Testis (tissue), 3 donors: Measurements from ENCODE around the gene SPG11. TPM values are rescaled to one million over a fixed set of nuclear protein-coding genes. Genes with fewer than 3 reads are reported as not detected.

ENCODE experiments used
- DNase-seq: peaks from one replicate; pipeline ENCODE4 v3.0.0-alpha.2; 2019
- H3K27ac ChIP-seq, 2 donors: fragments of 200-600 bp; sonication (generic); one replicate each; pipeline ENCODE4 v1.5.1; 2019
- H3K27me3 ChIP-seq: fragments of 200-600 bp; sonication (generic); one replicate; pipeline ENCODE4 v1.5.1; 2019
- H3K36me3 ChIP-seq: fragments of 200-600 bp; sonication (generic); one replicate; pipeline ENCODE4 v1.5.1; 2017; ENCODE audit warnings: low read depth; ENCODE audit errors: missing control alignments
- H3K4me1 ChIP-seq: fragments of 200-600 bp; sonication (generic); one replicate; pipeline ENCODE4 v1.5.1; 2019
- H3K4me3 ChIP-seq, 2 donors: fragments of 200-600 bp; sonication (generic); one replicate each; pipeline ENCODE4 v1.5.1; 2017 to 2019
- H3K9me3 ChIP-seq: fragments of 200-600 bp; sonication (generic); one replicate; pipeline ENCODE4 v1.5.1; 2017
- POLR2A ChIP-seq: fragments of 450-650 bp; IDR thresholded peaks from one replicate; pipeline ENCODE4 v1.6.1; 2017; ENCODE audit warnings: antibody characterized with exemption, mild to moderate bottlenecking, moderate library complexity
- WGBS, 2 donors: methylation state at CpG; one replicate each; pipeline ENCODE4 v1.1.5; 2018; 5-methylcytosine and 5-hydroxymethylcytosine counted together
- intact Hi-C: fragments of 100-400 bp; cut with DNase I; formaldehyde crosslinking; loops from one replicate; pipeline ENCODE4 v1.15.1; 2023; ENCODE audit warnings: low total_unique reads
- polyA plus RNA-seq: library from polyadenylated mRNA; stranded (reverse); fragments of 350-450 nt; fragmentation: Illumina TruSeq; extraction: RNeasy Lipid Tissue Mini Kit (QIAGEN cat#74804); gene quantifications from one replicate; pipeline ENCODE4 v1.2.3, GENCODE V29; 2014; ENCODE audit warnings: low read depth, low replicate concordance; ENCODE audit not compliant: insufficient read depth
- total RNA-seq, 2 donors: library from RNA; depleted of rRNA; stranded (reverse); fragments of >200 nt; gene quantifications; one replicate each; pipeline ENCODE4 v1.2.3, GENCODE V29; 2016
- TF ChIP-seq, protein P1 (sequence below), 3 experiments: fragments of 450-650 bp in 2 of 3; fragments of 200-600 bp in 1 of 3; sonication (generic) in 1 of 3; IDR thresholded peaks; one replicate each; pipeline ENCODE4 v1.5.1; 2016 to 2019; ENCODE audit warnings: antibody characterized with exemption in 3 of 3, mild to moderate bottlenecking in 2 of 3, moderate library complexity in 1 of 3

Gene SPG11
- total and polyA plus RNA-seq, 3 donors from 2014 or later = 89.6 to 137 (median 127) TPM

- no peak for DNase-seq
- Histone ChIP-seq H3K27me3 (no peaks in the 10 kb centered on the region), H3K4me1 (no peaks in the 10 kb centered on the region), H3K4me3 (no peak overlapping the region), H3K9me3 (no peaks in the 10 kb centered on the region), H3K27ac (no peak overlapping the region), H3K36me3 (no peaks in the 10 kb centered on the region)
- TF ChIP-seq POLR2A = no peak
- TF ChIP-seq, protein P1, sequence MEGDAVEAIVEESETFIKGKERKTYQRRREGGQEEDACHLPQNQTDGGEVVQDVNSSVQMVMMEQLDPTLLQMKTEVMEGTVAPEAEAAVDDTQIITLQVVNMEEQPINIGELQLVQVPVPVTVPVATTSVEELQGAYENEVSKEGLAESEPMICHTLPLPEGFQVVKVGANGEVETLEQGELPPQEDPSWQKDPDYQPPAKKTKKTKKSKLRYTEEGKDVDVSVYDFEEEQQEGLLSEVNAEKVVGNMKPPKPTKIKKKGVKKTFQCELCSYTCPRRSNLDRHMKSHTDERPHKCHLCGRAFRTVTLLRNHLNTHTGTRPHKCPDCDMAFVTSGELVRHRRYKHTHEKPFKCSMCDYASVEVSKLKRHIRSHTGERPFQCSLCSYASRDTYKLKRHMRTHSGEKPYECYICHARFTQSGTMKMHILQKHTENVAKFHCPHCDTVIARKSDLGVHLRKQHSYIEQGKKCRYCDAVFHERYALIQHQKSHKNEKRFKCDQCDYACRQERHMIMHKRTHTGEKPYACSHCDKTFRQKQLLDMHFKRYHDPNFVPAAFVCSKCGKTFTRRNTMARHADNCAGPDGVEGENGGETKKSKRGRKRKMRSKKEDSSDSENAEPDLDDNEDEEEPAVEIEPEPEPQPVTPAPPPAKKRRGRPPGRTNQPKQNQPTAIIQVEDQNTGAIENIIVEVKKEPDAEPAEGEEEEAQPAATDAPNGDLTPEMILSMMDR (IDR thresholded peaks at IDR 0.05) = no peak
- intact Hi-C loops = no loop called here
- WGBS, 2 donors = 78 to 84% methylated on average over 3 of the region's 3 CpGs
These were observed 132.8 kb downstream of the SPG11 start for GRCh38 chr15:44530653-44531052.

GRCh38 chr15:44529864-44530604 is 133.4 kb downstream of the SPG11 start:
- Histone ChIP-seq H3K4me3 (no peak overlapping the region), H3K36me3 (no peaks in the 10 kb centered on the region), H3K27ac (no peak overlapping the region), H3K9me3 (no peaks in the 10 kb centered on the region), H3K27me3 (no peaks in the 10 kb centered on the region), H3K4me1 (no peaks in the 10 kb centered on the region)
- intact Hi-C loops = no loop called here
- WGBS, 2 donors = 57 to 63% methylated on average over 10 of the region's 10 CpGs
- no peak for TF ChIP-seq POLR2A
- TF ChIP-seq, protein P1 (IDR thresholded peaks at IDR 0.05) = no peak
- DNase-seq = no peak

DNA sequence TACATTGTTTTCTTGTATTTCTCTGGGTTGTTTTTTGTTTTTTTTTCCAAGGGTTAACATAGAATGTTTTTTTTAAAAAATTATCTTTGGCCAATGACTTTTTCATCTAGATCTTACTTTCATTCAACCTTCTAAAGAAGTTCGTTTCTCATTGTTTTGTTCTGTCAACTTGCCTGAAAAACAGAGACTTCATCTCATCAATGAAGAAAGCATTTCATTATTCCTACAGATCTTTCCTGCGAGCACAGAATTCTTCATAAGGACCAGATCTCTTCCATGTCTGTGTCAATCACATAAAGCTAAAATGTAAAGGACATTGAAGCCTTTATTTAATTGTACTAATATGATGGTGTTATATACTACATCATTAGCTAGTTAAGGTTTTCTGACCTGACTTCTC is 136.2 kb downstream of the SPG11 start:
- H3K27ac ChIP-seq = no peak overlapping the region
- no peak for TF ChIP-seq POLR2A
- H3K36me3 ChIP-seq = no peaks in the 10 kb centered on the region
- H3K27me3 ChIP-seq = no peaks in the 10 kb centered on the region
- H3K4me1 ChIP-seq = no peaks in the 10 kb centered on the region
- no peak overlapping the region for H3K4me3 ChIP-seq
- no peak for DNase-seq
- intact Hi-C loops = no loop called here
- WGBS, 2 donors = 79 to 88% methylated on average over 2 of the region's 2 CpGs
- no peaks in the 10 kb centered on the region for H3K9me3 ChIP-seq

- Histone ChIP-seq H3K4me3 (no peak overlapping the region), H3K27ac (no peak overlapping the region), H3K27me3 (no peaks in the 10 kb centered on the region), H3K36me3 (no peaks in the 10 kb centered on the region), H3K4me1 (no peaks in the 10 kb centered on the region), H3K9me3 (no peaks in the 10 kb centered on the region)
- 95 to 100% methylated on average over 1 of the region's 1 CpG for WGBS, 2 donors
- intact Hi-C loops = no loop called here
- TF ChIP-seq POLR2A = no peak
- TF ChIP-seq, protein P1 (IDR thresholded peaks at IDR 0.05) = no peak
- no peak for DNase-seq
These were observed 138.4 kb downstream of the SPG11 start for GRCh38 chr15:44525018-44525417.

GRCh38 chr15:44519537-44519936 is 143.9 kb downstream of the SPG11 start:
- WGBS, 2 donors = 93 to 95% methylated on average over 6 of the region's 6 CpGs
- DNase-seq = no peak
- Histone ChIP-seq H3K27me3 (no peaks in the 10 kb centered on the region), H3K36me3 (no peaks in the 10 kb centered on the region), H3K4me1 (no peaks in the 10 kb centered on the region), H3K4me3 (no peak overlapping the region), H3K27ac (no peak overlapping the region), H3K9me3 (no peaks in the 10 kb centered on the region)
- intact Hi-C loops = no loop called here
- TF ChIP-seq, protein P1 (IDR thresholded peaks at IDR 0.05) = no peak
- TF ChIP-seq POLR2A = no peak
